ENCODE measurements around the gene BCAT1. TPM values are rescaled to one million over a fixed set of nuclear protein-coding genes. Genes with fewer than 3 reads are reported as not detected.

The BCAT1 gene
- total RNA-seq, 2 donors from 2014 or later, result 3.4 to 13.1 TPM

DNA sequence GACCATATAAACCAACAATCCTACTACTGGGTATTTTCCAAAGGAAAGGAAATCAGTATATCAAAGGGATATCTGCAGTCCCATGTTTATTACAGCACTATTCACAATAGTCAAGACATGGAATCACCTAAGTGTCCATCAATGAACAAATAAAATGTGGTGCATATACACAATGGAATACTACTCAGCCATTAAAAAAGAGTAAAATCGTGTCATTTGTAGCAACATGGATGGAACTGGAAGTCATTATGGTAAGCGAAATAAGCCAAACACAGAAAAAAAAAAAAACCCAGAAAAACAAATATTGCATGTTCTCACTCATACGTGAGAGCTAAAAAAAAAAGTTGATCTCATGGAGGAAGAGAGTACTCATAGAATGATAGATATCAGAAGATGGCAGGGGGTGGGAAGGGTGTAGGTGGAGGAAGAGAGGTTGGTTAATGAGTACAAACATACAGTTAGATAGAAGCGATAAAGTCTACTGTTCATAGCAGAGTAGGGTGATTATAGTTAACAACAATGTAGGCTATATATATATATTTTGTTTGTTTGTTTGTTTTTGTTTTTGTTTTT lies 49.3 kb downstream of the BCAT1 start:
- H3K9me3 ChIP-seq, result no peaks in the 10 kb centered on the region
- no peak overlapping the region for H3K27ac ChIP-seq
- H3K27me3 ChIP-seq, result no peaks in the 10 kb centered on the region
- TF ChIP-seq, protein P1, sequence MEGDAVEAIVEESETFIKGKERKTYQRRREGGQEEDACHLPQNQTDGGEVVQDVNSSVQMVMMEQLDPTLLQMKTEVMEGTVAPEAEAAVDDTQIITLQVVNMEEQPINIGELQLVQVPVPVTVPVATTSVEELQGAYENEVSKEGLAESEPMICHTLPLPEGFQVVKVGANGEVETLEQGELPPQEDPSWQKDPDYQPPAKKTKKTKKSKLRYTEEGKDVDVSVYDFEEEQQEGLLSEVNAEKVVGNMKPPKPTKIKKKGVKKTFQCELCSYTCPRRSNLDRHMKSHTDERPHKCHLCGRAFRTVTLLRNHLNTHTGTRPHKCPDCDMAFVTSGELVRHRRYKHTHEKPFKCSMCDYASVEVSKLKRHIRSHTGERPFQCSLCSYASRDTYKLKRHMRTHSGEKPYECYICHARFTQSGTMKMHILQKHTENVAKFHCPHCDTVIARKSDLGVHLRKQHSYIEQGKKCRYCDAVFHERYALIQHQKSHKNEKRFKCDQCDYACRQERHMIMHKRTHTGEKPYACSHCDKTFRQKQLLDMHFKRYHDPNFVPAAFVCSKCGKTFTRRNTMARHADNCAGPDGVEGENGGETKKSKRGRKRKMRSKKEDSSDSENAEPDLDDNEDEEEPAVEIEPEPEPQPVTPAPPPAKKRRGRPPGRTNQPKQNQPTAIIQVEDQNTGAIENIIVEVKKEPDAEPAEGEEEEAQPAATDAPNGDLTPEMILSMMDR (IDR thresholded peaks at IDR 0.05), result no peak
- no peaks in the 10 kb centered on the region for H3K36me3 ChIP-seq
- H3K4me1 ChIP-seq, result peaks cover 0 to 20% of the 10 kb centered on the region in 2 donors
- no peak for DNase-seq (ENCODE audit: low spot score)
- no peak overlapping the region for H3K4me3 ChIP-seq

GRCh38 chr12:24898606-24899005 lies 50.3 kb downstream of the BCAT1 start:
- no peak overlapping the region for H3K27ac ChIP-seq
- no peak overlapping the region for H3K4me3 ChIP-seq
- no peaks in the 10 kb centered on the region for H3K36me3 ChIP-seq
- no peak for DNase-seq (ENCODE audit: low spot score)
- TF ChIP-seq, protein P1 (IDR thresholded peaks at IDR 0.05), result no peak
- no peaks in the 10 kb centered on the region for H3K9me3 ChIP-seq
- no peaks in the 10 kb centered on the region for H3K27me3 ChIP-seq
- peaks cover 0 to 19% of the 10 kb centered on the region in 2 donors for H3K4me1 ChIP-seq

GRCh38 chr12:24898185-24898584 lies 50.7 kb downstream of the BCAT1 start:
- Histone ChIP-seq H3K27me3 (no peaks in the 10 kb centered on the region), H3K27ac (no peak overlapping the region), H3K9me3 (no peaks in the 10 kb centered on the region), H3K4me3 (no peak overlapping the region), H3K36me3 (no peaks in the 10 kb centered on the region), H3K4me1 (peaks cover 0 to 15% of the 10 kb centered on the region in 2 donors)
- TF ChIP-seq, protein P1 (IDR thresholded peaks at IDR 0.05), result no peak
- no peak for DNase-seq (ENCODE audit: low spot score)

GRCh38 chr12:24896171-24896570 lies 52.7 kb downstream of the BCAT1 start:
- Histone ChIP-seq H3K27ac (no peak overlapping the region), H3K36me3 (no peaks in the 10 kb centered on the region), H3K4me1 (no peaks in the 10 kb centered on the region), H3K9me3 (no peaks in the 10 kb centered on the region), H3K27me3 (no peaks in the 10 kb centered on the region), H3K4me3 (no peak overlapping the region)
- TF ChIP-seq, protein P1 (IDR thresholded peaks at IDR 0.05), result no peak
- no peak for DNase-seq (ENCODE audit: low spot score)

GRCh38 chr12:24895612-24896011 lies 53.3 kb downstream of the BCAT1 start:
- H3K27me3 ChIP-seq, result no peaks in the 10 kb centered on the region
- no peak overlapping the region for H3K4me3 ChIP-seq
- no peak overlapping the region for H3K27ac ChIP-seq
- DNase-seq (ENCODE audit: low spot score), result no peak
- TF ChIP-seq, protein P1 (IDR thresholded peaks at IDR 0.05), result no peak
- H3K4me1 ChIP-seq, result no peaks in the 10 kb centered on the region
- no peaks in the 10 kb centered on the region for H3K36me3 ChIP-seq
- no peaks in the 10 kb centered on the region for H3K9me3 ChIP-seq

- Histone ChIP-seq H3K27me3 (no peaks in the 10 kb centered on the region), H3K4me1 (no peaks in the 10 kb centered on the region), H3K9me3 (no peaks in the 10 kb centered on the region), H3K4me3 (no peak overlapping the region), H3K36me3 (no peaks in the 10 kb centered on the region), H3K27ac (no peak overlapping the region)
- TF ChIP-seq, protein P1 (IDR thresholded peaks at IDR 0.05), result no peak
- no peak for DNase-seq (ENCODE audit: low spot score)
Observed at GRCh38 chr12:24894879-24895278, 54.0 kb downstream of the BCAT1 start.

Data from right atrium auricular region (tissue), 2 donors.